Thyroid gland (tissue), 4 donors: ENCODE data around the gene DLG1. TPM values are rescaled to one million over a fixed set of nuclear protein-coding genes. Genes with fewer than 3 reads are reported as not detected.
"Not testable (repeated sequence)": the region's sequence is repeated elsewhere in the genome, so short reads cannot be mapped to it uniquely, and the experiment has no call there.

Experiments
- DNase-seq, 2 donors: peaks; one replicate each; pipeline ENCODE4 v3.0.0-alpha.2; 2019
- H3K27ac ChIP-seq, 3 donors: fragments of 200-600 bp; sonication (generic); 1 replicate in 2 of 3; 2 replicates in 1 of 3; pipeline ENCODE4 v1.5.1; 2016 to 2019; ENCODE audit warnings: mild to moderate bottlenecking in 1 of 3, moderate library complexity in 1 of 3
- H3K27me3 ChIP-seq: fragments of 200-600 bp; sonication (generic); one replicate; pipeline ENCODE4 v1.5.1; 2019
- H3K36me3 ChIP-seq, 2 donors: fragments of 200-600 bp; sonication (generic); one replicate each; pipeline ENCODE4 v1.5.1; 2016 to 2019
- H3K4me1 ChIP-seq, 2 donors: fragments of 200-600 bp; sonication (generic); one replicate each; pipeline ENCODE4 v1.5.1; 2017 to 2019
- H3K4me3 ChIP-seq, 3 donors: fragments of 200-600 bp; sonication (generic); replicated peaks in 1 of 3; 1 replicate in 2 of 3; 2 replicates in 1 of 3; pipeline ENCODE4 v1.5.1; 2016; ENCODE audit warnings: mild to moderate bottlenecking in 1 of 3
- H3K9me3 ChIP-seq: fragments of 200-600 bp; sonication (generic); one replicate; pipeline ENCODE4 v1.5.1; 2017
- CTCF ChIP-seq, 6 experiments: fragments of 200-600 bp in 3 of 6; fragments of 450-650 bp in 3 of 6; sonication (generic) in 3 of 6; IDR thresholded peaks; one replicate each; pipeline ENCODE4 v1.5.1; 2016 to 2019; ENCODE audit warnings: antibody characterized with exemption in 6 of 6, mild to moderate bottlenecking in 2 of 6, inconsistent platforms in 1 of 6, moderate library complexity in 1 of 6
- POLR2A ChIP-seq, 2 donors: fragments of 450-650 bp; IDR thresholded peaks; one replicate each; pipeline ENCODE4 v1.6.1; 2017; ENCODE audit warnings: antibody characterized with exemption in 2 of 2, mild to moderate bottlenecking in 2 of 2, moderate library complexity in 1 of 2
- WGBS, 2 donors: methylation state at CpG; one replicate each; pipeline ENCODE4 v1.1.5; 2017; 5-methylcytosine and 5-hydroxymethylcytosine counted together
- intact Hi-C: fragments of 100-400 bp; cut with DNase I; formaldehyde crosslinking; loops from one replicate; pipeline ENCODE4 v1.15.1; 2023
- total RNA-seq, 4 donors: library from RNA; depleted of rRNA; stranded (reverse); fragments of >200 nt; gene quantifications; one replicate each; pipeline ENCODE4 v1.2.3, GENCODE V29; 2016

DLG1 gene
- total RNA-seq, 4 donors from 2014 or later = 111 to 233 (median 174) TPM

GRCh38 chr3:197064771-197065170, 233.6 kb downstream of the DLG1 start:
- no peaks in the 10 kb centered on the region for H3K9me3 ChIP-seq
- H3K4me1 ChIP-seq = no peaks in the 10 kb centered on the region
- no peaks in the 10 kb centered on the region for H3K27me3 ChIP-seq
- H3K27ac ChIP-seq = no peak overlapping the region
- WGBS, 2 donors = 97 to 98% methylated on average over 1 of the region's 1 CpG
- no peak for DNase-seq
- peaks cover 7 to 9% of the 10 kb centered on the region in 2 donors for H3K36me3 ChIP-seq
- TF ChIP-seq CTCF (IDR thresholded peaks at IDR 0.05) (no peak), POLR2A (IDR thresholded peaks at IDR 0.05) (no peak)
- intact Hi-C loops = no loop called here
- H3K4me3 ChIP-seq = no peak overlapping the region

DNA sequence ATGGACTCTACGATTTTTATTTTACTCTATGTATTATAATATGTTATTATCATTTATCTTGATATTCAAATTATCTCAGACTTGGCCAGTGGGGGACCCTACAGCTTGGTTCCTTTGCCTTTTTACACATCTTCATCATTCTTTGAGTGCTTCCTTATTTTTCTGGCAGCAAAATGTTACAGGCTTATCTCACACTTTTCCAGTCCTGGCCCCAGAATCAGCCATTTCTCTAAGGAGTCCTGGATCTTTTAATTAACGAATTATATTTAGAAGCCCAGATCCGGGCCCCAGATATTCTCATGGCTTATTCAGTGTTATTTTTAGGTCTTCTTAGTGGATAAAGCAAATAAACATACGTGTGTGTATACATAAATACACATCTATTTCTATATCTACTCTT, 236.0 kb downstream of the DLG1 start:
- Histone ChIP-seq H3K9me3 (no peaks in the 10 kb centered on the region), H3K4me3 (no peak overlapping the region), H3K36me3 (peaks cover 16 to 19% of the 10 kb centered on the region in 2 donors), H3K27ac (no peak overlapping the region), H3K4me1 (no peaks in the 10 kb centered on the region), H3K27me3 (no peaks in the 10 kb centered on the region)
- 78% methylated on average over 4 of the region's 4 CpGs for WGBS, 2 donors
- DNase-seq = no peak
- intact Hi-C loops = no loop called here
- TF ChIP-seq CTCF (IDR thresholded peaks at IDR 0.05) (no peak), POLR2A (IDR thresholded peaks at IDR 0.05) (no peak)

DNA sequence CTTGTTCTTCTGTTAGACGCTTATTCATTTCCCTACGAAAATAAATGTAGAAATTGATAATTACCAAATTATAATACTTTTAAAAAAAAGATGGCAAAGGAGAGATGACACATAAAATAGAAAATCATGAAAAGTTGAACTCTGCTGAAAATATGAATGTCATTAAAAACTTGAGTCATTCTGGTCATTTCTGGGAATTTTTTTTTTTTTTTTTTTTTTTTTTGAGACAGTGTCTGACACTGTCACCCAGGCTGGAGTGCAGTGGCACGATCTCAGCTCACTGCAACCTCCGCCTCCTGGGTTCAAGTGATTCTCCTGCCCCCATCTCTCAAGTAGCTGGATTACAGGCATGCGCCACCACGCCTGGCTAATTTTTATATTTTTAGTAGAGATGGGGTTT, 246.8 kb downstream of the DLG1 start:
- H3K9me3 ChIP-seq, DNase-seq, intact Hi-C loops, H3K27me3 ChIP-seq, H3K4me1 ChIP-seq, H3K4me3 ChIP-seq, H3K27ac ChIP-seq: not testable (repeated sequence)
- H3K36me3 ChIP-seq = peaks cover 24 to 25% of the 10 kb centered on the region in 2 donors
- WGBS, 2 donors = 95% methylated on average over 6 of the region's 6 CpGs

DNA sequence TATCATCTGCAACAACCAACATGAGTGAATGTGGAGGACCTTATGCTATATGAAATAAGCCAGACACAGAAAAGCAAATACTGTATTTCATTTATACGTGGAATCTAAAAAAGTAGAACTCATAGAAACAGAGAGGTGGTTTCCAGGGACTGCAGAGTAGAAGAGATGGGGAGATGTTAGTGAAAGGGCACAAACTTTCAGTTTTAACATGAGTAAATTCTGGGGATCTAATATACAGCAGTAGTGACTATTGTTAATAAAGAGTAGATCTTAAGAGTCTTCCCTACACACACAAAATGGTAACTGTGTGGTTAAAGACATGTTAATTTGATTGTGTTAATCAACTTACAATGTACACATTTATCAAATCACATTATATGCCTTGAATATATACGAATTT, 247.9 kb downstream of the DLG1 start:
- Histone ChIP-seq H3K27ac (no peak overlapping the region), H3K4me3 (no peak overlapping the region), H3K9me3 (no peaks in the 10 kb centered on the region), H3K36me3 (peaks cover 19 to 26% of the 10 kb centered on the region in 2 donors), H3K27me3 (no peaks in the 10 kb centered on the region), H3K4me1 (no peaks in the 10 kb centered on the region)
- no peak for TF ChIP-seq POLR2A (IDR thresholded peaks at IDR 0.05)
- DNase-seq = no peak
- WGBS, 2 donors = 90 to 93% methylated on average over 2 of the region's 2 CpGs
- intact Hi-C loops = no loop called here

DNA sequence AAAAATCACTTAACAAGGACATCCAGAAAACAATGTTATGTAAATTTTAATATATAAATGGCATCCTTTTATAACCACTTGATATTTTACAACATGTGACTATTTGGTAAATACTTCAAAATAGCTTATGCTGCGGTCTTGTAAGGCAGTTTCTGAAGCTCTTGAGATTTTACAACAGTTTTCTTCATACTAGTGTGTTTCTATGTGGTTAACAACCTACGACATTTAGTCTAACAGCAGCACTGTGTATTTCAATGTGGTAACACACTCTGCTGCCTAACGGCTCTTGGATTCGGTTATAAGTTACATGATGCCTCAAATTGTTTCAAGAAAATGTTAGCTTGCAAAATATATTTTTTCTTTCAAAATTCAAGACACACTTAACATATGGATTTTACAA, 255.9 kb downstream of the DLG1 start:
- 93 to 96% methylated on average over 4 of the region's 4 CpGs for WGBS, 2 donors
- no peaks in the 10 kb centered on the region for H3K27me3 ChIP-seq
- no peak overlapping the region for H3K4me3 ChIP-seq
- DNase-seq = no peak
- no peak for TF ChIP-seq POLR2A (IDR thresholded peaks at IDR 0.05)
- TF ChIP-seq CTCF (IDR thresholded peaks at IDR 0.05) = no peak
- no peaks in the 10 kb centered on the region for H3K9me3 ChIP-seq
- no peaks in the 10 kb centered on the region for H3K4me1 ChIP-seq
- intact Hi-C loops = no loop called here
- peaks cover 0 to 13% of the 10 kb centered on the region in 2 donors for H3K36me3 ChIP-seq
- H3K27ac ChIP-seq = no peak overlapping the region

GRCh38 chr3:197041875-197042488, 256.4 kb downstream of the DLG1 start:
- Histone ChIP-seq H3K36me3 (peaks cover 0 to 13% of the 10 kb centered on the region in 2 donors), H3K9me3 (no peaks in the 10 kb centered on the region), H3K27me3 (no peaks in the 10 kb centered on the region), H3K27ac (no peak overlapping the region), H3K4me1 (no peaks in the 10 kb centered on the region), H3K4me3 (no peak overlapping the region)
- intact Hi-C loops = no loop called here
- 96% methylated on average over 6 of the region's 6 CpGs for WGBS, 2 donors
- TF ChIP-seq CTCF (IDR thresholded peaks at IDR 0.05) (no peak), POLR2A (IDR thresholded peaks at IDR 0.05) (no peak)
- no peak for DNase-seq
